ENCODE measurements around the gene ADGRF1. TPM values are rescaled to one million over a fixed set of nuclear protein-coding genes. Genes with fewer than 3 reads are reported as not detected.
"Not testable (repeated sequence)": the region's sequence is repeated elsewhere in the genome, so short reads cannot be mapped to it uniquely, and the experiment has no call there.

Gene ADGRF1
- polyA plus RNA-seq, 2 of the 4 experiments (the other 2 are of a cell fraction): 0.01 TPM; not detected in 1

- ATAC-seq (no peak), FAIRE-seq (no peak), DNase-seq (ENCODE audit: low read depth in 1 of 2, low spot score in 1 of 2) (no peak)
- POLR2A ChIA-PET: no interaction called here
- H3K4me3 ChIP-seq: no peak overlapping the region
- CTCF ChIA-PET: no interaction called here
- no peak overlapping the region for H3K4me2 ChIP-seq
- TF ChIP-seq HEYL (CRISPR knock-in tag; IDR thresholded peaks at IDR 0.05) (no peak), POLR2AphosphoS2 (conservative IDR thresholded peaks at IDR 0.05; ENCODE audit: low read length) (no peak), ATOH8 (CRISPR knock-in tag; IDR thresholded peaks at IDR 0.05; ENCODE audit: low read depth) (no peak), BHLHE40 (IDR thresholded peaks at IDR 0.05; ENCODE audit: low read depth, low read length) (no peak), CHD4 (IDR thresholded peaks at IDR 0.05; ENCODE audit: borderline replicate concordance) (no peak), ZC3H11A (IDR thresholded peaks at IDR 0.05) (no peak), USF2 (IDR thresholded peaks at IDR 0.05) (no peak), RFX5 (IDR thresholded peaks at IDR 0.05) (no peak), TP53 (CRISPR knock-in tag; IDR thresholded peaks at IDR 0.05) (no peak), EP300 (IDR thresholded peaks at IDR 0.05) (no peak), SMC3 (IDR thresholded peaks at IDR 0.05) (no peak), CBX8 (IDR thresholded peaks at IDR 0.05) (no peak), HOXB13 (CRISPR knock-in tag; IDR thresholded peaks at IDR 0.05; ENCODE audit: low read depth) (no peak)
- H3K4me1 ChIP-seq: 0 out of 3 replicates have a peak, but pooled peaks cover 3% of the 10 kb centered on the region
- no peak overlapping the region for H3K27ac ChIP-seq
- 75% methylated on average over 2 of the region's 2 CpGs for WGBS (ENCODE audit: missing lambda C conversion rate)
- H3K9me3 ChIP-seq: no peaks in the 10 kb centered on the region
Observed at GRCh38 chr6:47056832-47057231, 14.7 kb upstream of the ADGRF1 start.

GRCh38 chr6:47054302-47054701 is 12.2 kb upstream of the ADGRF1 start:
- POLR2A ChIA-PET; H3K4me2 ChIP-seq; H3K4me3 ChIP-seq; ATAC-seq; H3K27ac ChIP-seq; H3K9me3 ChIP-seq; FAIRE-seq; DNase-seq (ENCODE audit: low read depth in 1 of 2, low spot score in 1 of 2); H3K4me1 ChIP-seq: not testable (repeated sequence)
- CTCF ChIA-PET: interaction anchor here (2.8 kb wide), 1 partner anchor 206 kb away, joined by 11 read pairs; no protein-coding TSS in a partner anchor
- WGBS (ENCODE audit: missing lambda C conversion rate): 79% methylated on average over 2 of the region's 2 CpGs

GRCh38 chr6:47048638-47049037 is 6.5 kb upstream of the ADGRF1 start:
- peaks cover 15% of the 10 kb centered on the region for H3K4me1 ChIP-seq
- H3K27ac ChIP-seq: no peak overlapping the region
- peak; percentile 74 for TF ChIP-seq MAFK (IDR thresholded peaks at IDR 0.05; ENCODE audit: partially characterized antibody)
- TF ChIP-seq HMGXB4 (CRISPR knock-in tag; IDR thresholded peaks at IDR 0.05; ENCODE audit: borderline replicate concordance): no peak
- no peak overlapping the region for H3K4me3 ChIP-seq
- ChIA-PET CTCF (interaction anchor here (0.7 to 3.8 kb wide), 9 partner anchors 25 to 1181 kb away, joined by 3 to 37 read pairs (median 3); no protein-coding TSS in a partner anchor), POLR2A (no interaction called here)
- H3K9me3 ChIP-seq: 0 out of 3 replicates have a peak, but pooled peaks cover 3% of the 10 kb centered on the region
- FAIRE-seq: no peak
- DNase-seq (ENCODE audit: low read depth in 1 of 2, low spot score in 1 of 2): no peak
- no peak overlapping the region for H3K4me2 ChIP-seq
- no peak for ATAC-seq

Data from A549 (cell line).